AG10803 (cell line): ENCODE results near the gene TMEM150A.
A peak's percentile ranks its signal among the peaks of the same experiment; 100 is the strongest.

Experiments
- DNase-seq: peaks from one replicate; pipeline ENCODE4 v3.0.0; 2010; ENCODE audit warnings: low read depth
- H3K4me3 ChIP-seq: 2 replicates; pipeline ENCODE4 v1.5.1; 2011; ENCODE audit warnings: mild to moderate bottlenecking, low read length, control low read depth
- CTCF ChIP-seq: conservative IDR thresholded peaks from 2 replicates; pipeline ENCODE4 v1.5.1; 2011; ENCODE audit warnings: mild to moderate bottlenecking, low read length, control low read depth, inconsistent platforms

Gene TMEM150A

GRCh38 chr2:85602476-85603234, at the start of gene TMEM150A:
TSS of gene TMEM150A (minus strand) at chr2:85602698. CDS start at chr2:85601948, 750 bp downstream.
- peak; percentile 86 for DNase-seq
- H3K4me3 ChIP-seq, result peak within 1 kb of the TSS; percentile 99
- TF ChIP-seq CTCF, result 0 out of 2 replicates have a peak, but pooled peaks have one; percentile 1

DNA sequence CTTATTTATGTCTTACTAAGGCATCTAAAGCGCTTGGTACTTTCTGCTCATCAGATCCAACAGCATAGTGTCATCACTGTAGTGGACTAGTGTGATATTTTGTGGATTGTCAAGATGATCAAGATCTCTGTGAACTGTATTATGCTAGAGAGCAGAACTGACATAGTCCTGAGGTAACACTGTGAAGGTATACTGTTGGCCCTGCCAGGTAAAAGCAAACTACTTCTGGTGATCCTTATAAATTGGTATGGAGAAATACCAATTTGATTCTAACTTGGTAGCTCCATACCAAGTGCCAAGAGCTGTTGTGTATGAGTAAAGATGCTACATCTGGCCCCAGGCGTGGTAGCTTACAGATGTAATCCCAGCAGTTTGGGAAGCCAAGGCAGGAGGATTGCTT, 49.6 kb upstream of the TMEM150A start:
- H3K4me3 ChIP-seq, result no peak overlapping the region
- DNase-seq, result no peak
- TF ChIP-seq CTCF, result no peak

GRCh38 chr2:85651097-85651496, 48.6 kb upstream of the TMEM150A start:
- H3K4me3 ChIP-seq, result no peak overlapping the region
- TF ChIP-seq CTCF, result no peak
- DNase-seq, result no peak

DNA sequence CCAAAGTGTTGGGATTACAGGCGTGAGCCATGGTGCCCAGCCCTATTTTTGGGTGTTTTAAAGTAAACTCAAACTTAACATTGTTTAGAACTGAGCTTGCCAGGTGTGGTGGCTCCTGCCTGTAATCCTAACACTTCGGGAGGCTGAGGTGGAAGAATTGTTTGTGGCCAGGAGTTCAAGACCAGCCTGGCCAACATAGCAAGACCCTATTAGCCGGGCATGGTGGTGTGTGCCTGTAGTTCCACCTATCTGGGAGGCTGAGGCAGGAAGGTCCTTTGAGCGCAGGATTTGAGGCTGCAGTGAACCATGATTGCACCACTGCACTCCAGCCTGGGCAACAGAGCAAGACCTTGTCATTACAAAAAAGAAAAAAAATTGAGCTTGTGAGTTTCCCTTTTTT, 48.0 kb upstream of the TMEM150A start:
- no peak for DNase-seq
- no peak overlapping the region for H3K4me3 ChIP-seq

GRCh38 chr2:85649201-85650190, 47.0 kb upstream of the TMEM150A start:
- peak; percentile 80 for DNase-seq
- no peak overlapping the region for H3K4me3 ChIP-seq
- TF ChIP-seq CTCF, result no peak

More for the DNA sequence above, 48.0 kb upstream of the TMEM150A start:
- TF ChIP-seq CTCF, result no peak

DNA sequence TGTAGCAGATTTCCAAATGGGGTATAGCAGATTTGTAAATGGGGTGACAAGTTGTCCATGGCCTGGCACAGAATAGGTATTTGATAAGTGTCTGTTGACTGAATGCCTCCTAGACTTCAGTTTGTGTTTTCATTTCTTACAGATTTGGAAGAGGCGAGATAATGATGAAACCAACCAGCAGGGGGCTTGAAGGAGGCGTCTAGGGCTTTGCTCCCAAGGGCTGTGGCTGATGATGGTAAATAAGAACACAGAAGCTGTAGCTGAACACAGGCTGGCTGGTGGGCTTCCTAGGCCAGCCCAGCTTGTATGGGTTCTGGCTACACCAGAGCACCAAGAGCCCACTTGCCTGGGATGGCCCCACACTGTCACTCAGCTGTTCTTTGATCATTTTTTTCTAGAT, 46.1 kb upstream of the TMEM150A start:
- peak; percentile 66 for DNase-seq
- peak; percentile 69 for TF ChIP-seq CTCF
- H3K4me3 ChIP-seq, result no peak overlapping the region
